GM19035 (cell line): ENCODE results near the gene STARD13.

Source experiments
- ATAC-seq: cut with Tn5 transposase; IDR thresholded peaks from one replicate; pipeline ENCODE4 v1.9.1; 2021; ENCODE audit not compliant: unreplicated experiment

The STARD13 gene

GRCh38 chr13:33101835-33102234 is 183.7 kb downstream of the STARD13 start:
- ATAC-seq = no peak

DNA sequence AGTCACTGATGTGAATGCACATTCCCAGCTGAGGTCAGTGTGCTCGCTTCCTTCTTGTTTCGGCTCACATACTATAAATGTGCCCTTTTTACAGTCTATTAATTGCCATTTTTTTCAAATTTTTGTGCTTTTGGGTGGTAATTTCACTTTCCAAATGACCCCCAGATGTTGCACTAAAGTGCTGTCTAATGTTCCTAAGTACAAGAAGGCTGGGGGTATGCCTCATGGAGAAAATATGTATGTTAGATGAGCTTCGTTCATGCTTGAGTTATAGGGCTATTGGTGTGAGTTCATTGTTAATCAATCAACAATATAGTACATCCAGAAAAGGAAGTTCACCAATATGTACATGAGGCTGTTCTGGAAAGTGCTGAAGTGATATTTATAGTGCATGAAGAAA is 184.7 kb downstream of the STARD13 start:
- no peak for ATAC-seq

DNA sequence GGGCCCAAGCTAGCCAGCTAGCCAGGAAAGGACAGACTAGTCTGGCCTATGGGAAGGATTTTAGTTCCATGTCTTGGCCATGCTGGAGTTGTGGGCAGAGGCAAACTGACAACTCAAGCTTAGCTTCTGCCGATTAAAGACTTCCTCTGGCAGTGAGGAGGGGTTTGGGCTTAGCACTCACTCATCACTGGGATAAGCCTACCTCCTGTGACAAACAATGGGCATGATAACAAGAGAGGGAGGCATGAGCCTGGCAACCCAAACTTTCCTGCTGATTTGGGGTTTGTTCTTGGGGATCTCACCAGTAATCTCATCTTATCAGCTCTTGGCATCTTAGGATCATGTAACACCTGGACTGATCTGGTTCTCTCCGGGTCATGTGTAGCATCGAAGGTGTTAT is 185.7 kb downstream of the STARD13 start:
- ATAC-seq = no peak

DNA sequence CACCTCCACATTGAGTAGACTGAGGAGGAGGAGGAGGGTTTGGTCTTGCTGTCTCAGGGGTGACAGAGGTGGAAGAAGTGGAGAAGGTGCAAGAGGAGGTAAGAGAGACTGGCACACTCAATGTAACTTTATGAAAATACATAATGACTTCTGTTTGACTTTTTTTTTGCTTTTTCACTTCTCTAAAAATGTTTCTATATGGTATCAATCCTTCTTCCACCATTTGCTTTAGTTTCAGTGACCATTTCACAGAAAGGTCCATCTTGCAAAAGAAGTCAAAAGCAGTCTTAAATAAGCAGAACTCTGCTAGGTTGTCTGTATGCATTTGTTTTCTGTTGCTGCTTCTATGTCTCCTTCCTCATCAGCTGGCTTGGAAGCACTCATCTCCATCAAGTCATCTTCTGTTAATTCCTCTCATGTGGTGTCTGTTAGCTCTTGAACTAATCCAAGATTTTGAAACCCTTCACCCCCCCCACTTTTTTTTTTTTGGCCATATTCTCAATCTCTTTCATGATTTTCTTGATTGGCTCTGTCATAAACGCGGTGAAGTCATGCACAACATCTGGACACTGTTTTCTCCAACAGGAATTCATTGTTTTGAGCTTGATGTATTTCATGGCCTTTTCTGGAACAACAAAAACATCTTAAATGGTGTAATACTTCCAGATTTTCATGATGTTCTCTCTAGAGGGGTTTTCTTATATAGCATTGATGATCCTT is 188.5 kb downstream of the STARD13 start:
- no peak for ATAC-seq

GRCh38 chr13:33092073-33092987 is 193.2 kb downstream of the STARD13 start:
- no peak for ATAC-seq

DNA sequence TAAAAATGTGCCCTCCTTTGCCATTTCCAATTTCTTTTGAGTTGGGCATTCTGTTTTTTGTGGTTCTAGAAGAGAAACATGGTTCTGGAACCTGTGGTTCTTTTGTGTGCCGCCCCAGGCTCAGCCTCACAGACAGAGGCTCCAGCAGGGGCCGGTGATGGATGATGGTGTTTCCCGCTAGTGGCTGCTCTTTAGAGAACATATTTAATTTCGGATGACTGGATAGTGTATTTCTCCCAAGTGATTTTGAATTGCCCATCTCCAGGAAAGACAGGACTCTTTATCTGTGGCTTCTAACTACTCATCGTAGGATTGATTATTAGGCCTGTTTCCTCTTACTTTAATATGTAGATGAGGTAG is 194.2 kb downstream of the STARD13 start:
- ATAC-seq = no peak

DNA sequence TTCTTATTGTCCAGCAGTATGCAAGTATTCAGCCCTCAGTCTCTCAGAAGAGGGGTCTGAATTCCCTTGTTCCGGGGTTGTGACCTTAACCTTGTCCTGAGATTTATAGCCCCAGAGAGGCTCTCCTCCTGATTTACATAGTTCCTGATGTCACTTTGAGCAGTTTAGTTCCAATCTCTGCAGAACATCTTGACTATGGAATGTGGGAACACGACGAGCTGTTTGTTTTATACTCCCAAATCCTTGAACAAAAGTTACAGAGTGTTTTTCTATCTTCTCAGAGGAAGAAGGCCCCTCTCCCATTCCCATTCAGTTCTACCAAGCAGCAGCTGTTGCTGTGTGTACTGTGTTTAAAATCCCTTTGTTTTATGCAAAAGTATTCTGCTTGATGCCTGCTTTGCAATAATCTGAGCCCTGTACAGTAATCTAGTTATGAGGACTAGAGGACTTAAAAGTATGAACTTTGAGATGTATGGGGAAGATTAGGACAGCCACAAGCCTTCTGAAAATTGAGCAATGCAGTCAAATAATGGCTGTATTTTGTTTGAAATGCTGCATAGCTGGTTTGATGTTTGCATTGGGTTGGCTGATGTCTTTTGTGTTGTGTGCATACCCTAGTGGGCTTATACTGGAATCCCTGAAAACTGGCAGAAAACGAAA is 194.7 kb downstream of the STARD13 start:
- no peak for ATAC-seq

DNA sequence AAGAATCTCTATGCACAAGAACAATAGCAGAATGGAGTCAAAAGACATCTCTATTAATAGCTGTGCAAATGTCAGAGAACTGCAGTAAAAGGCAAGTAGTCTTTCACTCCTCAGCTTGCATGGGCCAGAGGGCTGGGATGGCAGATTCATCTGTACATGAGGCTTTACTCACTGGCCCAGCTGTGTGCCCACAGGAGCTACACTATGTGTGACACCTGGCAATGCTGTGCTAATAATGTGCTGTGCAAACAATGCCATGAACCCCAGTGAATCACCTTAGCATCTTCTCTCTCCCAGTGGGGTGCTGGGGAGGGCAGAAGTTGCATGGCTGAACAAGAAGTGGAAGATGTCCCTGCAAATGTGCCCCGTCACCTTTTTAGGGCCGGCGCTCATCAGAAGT is 196.2 kb downstream of the STARD13 start:
- ATAC-seq = no peak

GRCh38 chr13:33087790-33088189 is 197.8 kb downstream of the STARD13 start:
- ATAC-seq = no peak

GRCh38 chr13:33087091-33087490 is 198.5 kb downstream of the STARD13 start:
- no peak for ATAC-seq

GRCh38 chr13:33083054-33083453 is 202.5 kb downstream of the STARD13 start:
- ATAC-seq = no peak

GRCh38 chr13:33081666-33082065 is 203.9 kb downstream of the STARD13 start:
- no peak for ATAC-seq

GRCh38 chr13:33080972-33081590 is 204.5 kb downstream of the STARD13 start:
- no peak for ATAC-seq

GRCh38 chr13:33079960-33080359 is 205.6 kb downstream of the STARD13 start:
- no peak for ATAC-seq

GRCh38 chr13:33078263-33078662 is 207.3 kb downstream of the STARD13 start:
- ATAC-seq = no peak

DNA sequence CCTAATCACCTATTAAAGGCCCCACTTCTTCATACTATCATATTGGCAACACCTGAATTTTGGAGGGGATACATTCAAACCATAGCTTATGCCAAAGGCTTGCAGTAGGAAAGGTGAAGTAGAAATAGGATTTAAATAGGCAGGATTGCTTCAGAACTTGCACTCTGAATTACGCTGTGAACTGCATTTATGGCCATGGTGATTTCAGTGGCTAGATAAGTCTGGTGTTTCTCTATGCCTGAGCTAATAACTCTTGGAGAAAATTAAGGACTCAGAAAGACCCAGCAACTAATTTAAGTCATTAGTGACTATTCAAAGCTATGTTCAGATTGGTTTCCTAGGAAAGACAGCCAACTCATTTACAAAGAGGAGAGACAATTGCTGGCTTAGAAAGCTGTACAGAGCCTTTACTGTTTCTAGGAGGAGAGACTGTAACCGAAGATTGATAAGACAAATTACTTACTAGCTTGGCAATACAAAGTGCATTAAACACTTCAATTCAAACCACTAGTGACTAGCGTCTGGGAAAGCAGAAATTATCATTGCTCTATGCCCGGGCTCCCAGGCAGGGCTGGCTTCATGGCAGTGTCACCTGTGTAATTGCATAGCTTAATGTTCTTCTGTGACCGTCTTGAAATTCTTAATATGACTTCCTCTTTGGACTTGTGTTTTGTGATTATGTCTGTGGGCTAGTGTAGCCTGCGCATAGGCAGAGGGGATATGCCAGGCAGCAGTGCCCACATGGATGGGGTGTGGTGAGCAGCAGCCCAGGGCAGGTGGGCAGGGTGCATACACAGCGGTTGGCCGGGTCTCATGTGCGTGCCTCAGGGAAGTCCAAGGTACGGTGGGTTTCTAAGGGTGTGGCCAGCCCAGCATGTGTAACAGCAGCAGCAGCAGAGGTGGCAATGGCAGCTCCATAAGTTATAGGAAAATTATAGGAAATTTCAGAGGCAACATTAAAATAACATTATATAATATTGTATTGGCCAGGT is 209.3 kb downstream of the STARD13 start:
- no peak for ATAC-seq

- no peak for ATAC-seq
Observed at GRCh38 chr13:33073338-33073737, 212.2 kb downstream of the STARD13 start.

GRCh38 chr13:33072759-33073158 is 212.8 kb downstream of the STARD13 start:
- no peak for ATAC-seq

GRCh38 chr13:33072282-33072681 is 213.3 kb downstream of the STARD13 start:
- no peak for ATAC-seq

- no peak for ATAC-seq
Observed at GRCh38 chr13:33070713-33071112, 214.8 kb downstream of the STARD13 start.
